Neural cell (in vitro differentiated cells): ENCODE results near the gene ACVRL1. TPM values are rescaled to one million over a fixed set of nuclear protein-coding genes. Genes with fewer than 3 reads are reported as not detected.

Experiments
- H2AFZ ChIP-seq: fragments of 200-600, 300-800 bp; sonication (generic), shearing (Covaris generic); 2 replicates; pipeline ENCODE4 v1.6.0; 2014; ENCODE audit warnings: low read depth, mild to moderate bottlenecking, antibody characterized with exemption, low read length, moderate library complexity
- H3F3A ChIP-seq: fragments of 200-600 bp; shearing (Covaris generic); 2 replicates; pipeline ENCODE4 v1.6.1; 2016; ENCODE audit warnings: mild to moderate bottlenecking, moderate library complexity, mixed read lengths, antibody characterized with exemption, low read length; ENCODE audit not compliant: insufficient read depth, poor library complexity, severe bottlenecking
- H3K27ac ChIP-seq: fragments of 200-600, 300-800 bp; sonication (generic), shearing (Covaris generic); 2 replicates; pipeline ENCODE4 v1.5.1; 2014; ENCODE audit warnings: mild to moderate bottlenecking, low read length, moderate library complexity
- H3K27me3 ChIP-seq: fragments of 300-800, 200-600 bp; sonication (generic), shearing (Covaris generic); 2 replicates; pipeline ENCODE4 v1.6.0; 2014; ENCODE audit warnings: mild to moderate bottlenecking, low read depth, low read length, moderate library complexity; ENCODE audit not compliant: insufficient read depth
- H3K36me3 ChIP-seq: fragments of 300-800, 200-600 bp; sonication (generic), shearing (Covaris generic); 2 replicates; pipeline ENCODE4 v1.5.1; 2014; ENCODE audit warnings: mild to moderate bottlenecking, antibody characterized with exemption, low read length, moderate library complexity; ENCODE audit not compliant: insufficient read depth
- H3K4me2 ChIP-seq: fragments of 300-800, 200-600 bp; sonication (generic), shearing (Covaris generic); 2 replicates; pipeline ENCODE4 v1.6.0; 2014; ENCODE audit warnings: mild to moderate bottlenecking, low read length
- H3K4me3 ChIP-seq: fragments of 300-800, 200-600 bp; sonication (generic), shearing (Covaris generic); 2 replicates; pipeline ENCODE4 v1.5.1; 2014; ENCODE audit warnings: mild to moderate bottlenecking, low read length, moderate library complexity
- H3K79me2 ChIP-seq: fragments of 200-600 bp; shearing (Covaris generic); replicated peaks from 2 replicates; pipeline ENCODE4 v1.6.0; 2014; ENCODE audit warnings: mild to moderate bottlenecking, low read length, moderate library complexity; ENCODE audit not compliant: insufficient read depth
- H3K9ac ChIP-seq: fragments of 300-800, 200-600 bp; sonication (generic), shearing (Covaris generic); 2 replicates; pipeline ENCODE4 v1.6.1; 2016; ENCODE audit warnings: mild to moderate bottlenecking, low read length, mixed read lengths
- H3K9me2 ChIP-seq: fragments of 200-600 bp; shearing (Covaris generic); 2 replicates; pipeline ENCODE4 v1.6.1; 2016; ENCODE audit warnings: mild to moderate bottlenecking, low read length, mixed read lengths; ENCODE audit not compliant: insufficient read depth
- H3K9me3 ChIP-seq: fragments of 200-600, 300-800 bp; sonication (generic), shearing (Covaris generic); 2 replicates; pipeline ENCODE4 v1.6.1; 2016; ENCODE audit warnings: mild to moderate bottlenecking, mixed run types, low read length, moderate library complexity, mixed read lengths
- H4K20me1 ChIP-seq: fragments of 200-600 bp; shearing (Covaris generic); 2 replicates; pipeline ENCODE4 v1.6.1; 2016; ENCODE audit warnings: mild to moderate bottlenecking, mixed run types; ENCODE audit not compliant: insufficient read depth
- EP300 ChIP-seq: fragments of 450-650 bp; conservative IDR thresholded peaks from 2 replicates; pipeline ENCODE4 v1.6.1; 2014; ENCODE audit warnings: antibody characterized with exemption, mild to moderate bottlenecking, moderate library complexity; ENCODE audit not compliant: poor library complexity, severe bottlenecking
- EZH2 ChIP-seq: fragments of 200-600, 300-800 bp; shearing (Covaris generic), sonication (generic); IDR thresholded peaks from 2 replicates; pipeline ENCODE4 v1.6.1; 2014; ENCODE audit warnings: antibody characterized with exemption, low read length, borderline replicate concordance, mild to moderate bottlenecking; ENCODE audit not compliant: insufficient read depth, poor library complexity, severe bottlenecking
- MXI1 ChIP-seq: fragments of 450-650 bp; conservative IDR thresholded peaks from 2 replicates; pipeline ENCODE4 v1.6.1; 2014; ENCODE audit warnings: antibody characterized with exemption, mild to moderate bottlenecking; ENCODE audit not compliant: poor library complexity, severe bottlenecking
- POLR2AphosphoS5 ChIP-seq: IDR thresholded peaks from 2 replicates; pipeline ENCODE4 v1.6.1; 2012
- RAD21 ChIP-seq: fragments of 450-650 bp; conservative IDR thresholded peaks from 2 replicates; pipeline ENCODE4 v1.6.1; 2014; ENCODE audit warnings: antibody characterized with exemption, mild to moderate bottlenecking, moderate library complexity
- REST ChIP-seq: IDR thresholded peaks from 2 replicates; pipeline ENCODE4 v1.6.1; 2012; ENCODE audit warnings: borderline replicate concordance
- SMC3 ChIP-seq: fragments of 450-650 bp; conservative IDR thresholded peaks from 2 replicates; pipeline ENCODE4 v1.6.1; 2014; ENCODE audit warnings: antibody characterized with exemption, mild to moderate bottlenecking, moderate library complexity; ENCODE audit not compliant: poor library complexity
- TAF1 ChIP-seq: IDR thresholded peaks from 2 replicates; pipeline ENCODE4 v1.6.1; 2012; ENCODE audit warnings: low read depth
- polyA plus RNA-seq: library from polyadenylated mRNA; depleted of rRNA; stranded (reverse); fragments of >200 nt; gene quantifications from 2 replicates; pipeline ENCODE4 v1.2.3, GENCODE V29; 2014
- TF ChIP-seq, protein P1 (sequence below): fragments of 450-650 bp; IDR thresholded peaks from 2 replicates; pipeline ENCODE4 v1.5.1; 2014; ENCODE audit warnings: antibody characterized with exemption, mild to moderate bottlenecking, moderate library complexity; ENCODE audit not compliant: poor library complexity, severe bottlenecking

ACVRL1 gene
- polyA plus RNA-seq, 1 donor from 2014 or later = not detected

- Histone ChIP-seq H3K79me2 (no peaks in the 10 kb centered on the region), H3K9ac (no peak overlapping the region), H2AFZ (no peak overlapping the region), H3K9me3 (no peaks in the 10 kb centered on the region), H3K27ac (no peak overlapping the region), H3K4me3 (no peak overlapping the region), H3K9me2 (no peaks in the 10 kb centered on the region), H3K4me2 (no peak overlapping the region), H3F3A (no peaks in the 10 kb centered on the region), H3K36me3 (no peaks in the 10 kb centered on the region), H4K20me1 (no peaks in the 10 kb centered on the region), H3K27me3 (no peaks in the 10 kb centered on the region)
- TF ChIP-seq EZH2 (no peak), TAF1 (no peak)
Measured at GRCh38 chr12:51921017-51921725, 13.9 kb downstream of the ACVRL1 start.

DNA sequence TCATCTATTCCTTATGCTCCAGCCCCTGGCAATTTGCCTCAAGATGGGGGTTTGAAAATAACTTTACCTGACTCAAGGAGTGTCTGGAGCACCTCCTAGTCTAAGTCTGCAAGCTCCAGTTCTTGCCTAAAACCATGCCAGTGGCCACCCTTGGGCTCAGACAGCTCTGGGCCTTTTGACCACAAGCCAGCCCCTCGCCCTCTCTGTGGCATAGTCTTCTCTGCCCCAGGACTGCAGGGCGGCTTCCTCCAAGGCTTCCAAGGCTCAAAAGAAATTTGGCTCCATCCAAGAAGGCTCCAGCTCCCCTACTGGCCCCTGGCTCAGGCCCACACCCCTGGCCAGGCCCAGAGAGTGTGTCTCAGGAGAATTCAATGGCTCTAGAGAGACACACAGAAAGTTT, 14.8 kb downstream of the ACVRL1 start:
- no peak overlapping the region for H3K27ac ChIP-seq
- no peaks in the 10 kb centered on the region for H4K20me1 ChIP-seq
- H3K36me3 ChIP-seq = no peaks in the 10 kb centered on the region
- TF ChIP-seq SMC3 = no peak
- TF ChIP-seq EP300 = no peak
- TF ChIP-seq RAD21 = no peak
- TF ChIP-seq, protein P1, sequence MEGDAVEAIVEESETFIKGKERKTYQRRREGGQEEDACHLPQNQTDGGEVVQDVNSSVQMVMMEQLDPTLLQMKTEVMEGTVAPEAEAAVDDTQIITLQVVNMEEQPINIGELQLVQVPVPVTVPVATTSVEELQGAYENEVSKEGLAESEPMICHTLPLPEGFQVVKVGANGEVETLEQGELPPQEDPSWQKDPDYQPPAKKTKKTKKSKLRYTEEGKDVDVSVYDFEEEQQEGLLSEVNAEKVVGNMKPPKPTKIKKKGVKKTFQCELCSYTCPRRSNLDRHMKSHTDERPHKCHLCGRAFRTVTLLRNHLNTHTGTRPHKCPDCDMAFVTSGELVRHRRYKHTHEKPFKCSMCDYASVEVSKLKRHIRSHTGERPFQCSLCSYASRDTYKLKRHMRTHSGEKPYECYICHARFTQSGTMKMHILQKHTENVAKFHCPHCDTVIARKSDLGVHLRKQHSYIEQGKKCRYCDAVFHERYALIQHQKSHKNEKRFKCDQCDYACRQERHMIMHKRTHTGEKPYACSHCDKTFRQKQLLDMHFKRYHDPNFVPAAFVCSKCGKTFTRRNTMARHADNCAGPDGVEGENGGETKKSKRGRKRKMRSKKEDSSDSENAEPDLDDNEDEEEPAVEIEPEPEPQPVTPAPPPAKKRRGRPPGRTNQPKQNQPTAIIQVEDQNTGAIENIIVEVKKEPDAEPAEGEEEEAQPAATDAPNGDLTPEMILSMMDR = no peak
- TF ChIP-seq EZH2 = no peak
- no peak for TF ChIP-seq TAF1
- no peak for TF ChIP-seq MXI1
- no peak for TF ChIP-seq REST
- TF ChIP-seq POLR2AphosphoS5 = no peak
- no peaks in the 10 kb centered on the region for H3K27me3 ChIP-seq
- H3K9ac ChIP-seq = no peak overlapping the region
- H2AFZ ChIP-seq = no peak overlapping the region
- no peak overlapping the region for H3K4me2 ChIP-seq
- no peaks in the 10 kb centered on the region for H3K79me2 ChIP-seq
- no peak overlapping the region for H3K4me3 ChIP-seq
- H3K9me3 ChIP-seq = no peaks in the 10 kb centered on the region
- H3F3A ChIP-seq = no peaks in the 10 kb centered on the region
- no peaks in the 10 kb centered on the region for H3K9me2 ChIP-seq
